ENCODE measurements around the gene SLC4A5.

SLC4A5 gene

GRCh38 chr2:74367789-74368188, 24.6 kb upstream of the SLC4A5 start:
- no peak overlapping the region for H3K9ac ChIP-seq
- no peaks in the 10 kb centered on the region for H3K79me2 ChIP-seq (ENCODE audit: insufficient read depth, low read depth)

GRCh38 chr2:74366036-74366435, 22.8 kb upstream of the SLC4A5 start:
- H2AFZ ChIP-seq (ENCODE audit: low read depth), result no peak overlapping the region
- H3K27me3 ChIP-seq (ENCODE audit: insufficient read depth, low read depth), result no peaks in the 10 kb centered on the region
- H3K27ac ChIP-seq, result no peak overlapping the region

More at GRCh38 chr2:74367789-74368188, 24.6 kb upstream of the SLC4A5 start:
- TF ChIP-seq CTCF (conservative IDR thresholded peaks at IDR 0.05; ENCODE audit: low read depth, low read length), result no peak
- no peaks in the 10 kb centered on the region for H3K4me1 ChIP-seq (ENCODE audit: low read depth, poor library complexity, severe bottlenecking)
- H4K20me1 ChIP-seq (ENCODE audit: insufficient read depth), result no peaks in the 10 kb centered on the region
- no peaks in the 10 kb centered on the region for H3K27me3 ChIP-seq (ENCODE audit: insufficient read depth, low read depth)
- H3K27ac ChIP-seq, result no peak overlapping the region
- no peak overlapping the region for H3K4me2 ChIP-seq
- no peak overlapping the region for H2AFZ ChIP-seq (ENCODE audit: low read depth)
- peaks cover 8% of the 10 kb centered on the region; the same call in 1 of the 2 replicates for H3K36me3 ChIP-seq (ENCODE audit: insufficient read depth)
- H3K4me3 ChIP-seq (IDR thresholded peaks at IDR 0.05; ENCODE audit: insufficient read depth, low read depth, low read length), result no peak overlapping the region

GRCh38 chr2:74364533-74365505, 21.6 kb upstream of the SLC4A5 start:
- Histone ChIP-seq H3K27ac (no peak overlapping the region), H2AFZ (ENCODE audit: low read depth) (no peak overlapping the region), H3K79me2 (ENCODE audit: insufficient read depth, low read depth) (no peaks in the 10 kb centered on the region), H3K4me2 (no peak overlapping the region), H3K9ac (no peak overlapping the region), H3K4me1 (ENCODE audit: low read depth, poor library complexity, severe bottlenecking) (no peaks in the 10 kb centered on the region), H3K27me3 (ENCODE audit: insufficient read depth, low read depth) (no peaks in the 10 kb centered on the region), H4K20me1 (ENCODE audit: insufficient read depth) (no peaks in the 10 kb centered on the region), H3K36me3 (ENCODE audit: insufficient read depth) (peaks cover 8% of the 10 kb centered on the region; the same call in 1 of the 2 replicates), H3K4me3 (IDR thresholded peaks at IDR 0.05; ENCODE audit: insufficient read depth, low read depth, low read length) (no peak overlapping the region)
- no peak for TF ChIP-seq CTCF (conservative IDR thresholded peaks at IDR 0.05; ENCODE audit: low read depth, low read length)

More at GRCh38 chr2:74366036-74366435, 22.8 kb upstream of the SLC4A5 start:
- Histone ChIP-seq H3K9ac (no peak overlapping the region), H4K20me1 (ENCODE audit: insufficient read depth) (no peaks in the 10 kb centered on the region), H3K4me1 (ENCODE audit: low read depth, poor library complexity, severe bottlenecking) (no peaks in the 10 kb centered on the region), H3K4me2 (no peak overlapping the region), H3K36me3 (ENCODE audit: insufficient read depth) (peaks cover 8% of the 10 kb centered on the region; the same call in 1 of the 2 replicates), H3K79me2 (ENCODE audit: insufficient read depth, low read depth) (no peaks in the 10 kb centered on the region), H3K4me3 (IDR thresholded peaks at IDR 0.05; ENCODE audit: insufficient read depth, low read depth, low read length) (no peak overlapping the region)
- no peak for TF ChIP-seq CTCF (conservative IDR thresholded peaks at IDR 0.05; ENCODE audit: low read depth, low read length)

- no peak for TF ChIP-seq CTCF (conservative IDR thresholded peaks at IDR 0.05; ENCODE audit: low read depth, low read length)
- Histone ChIP-seq H3K4me3 (IDR thresholded peaks at IDR 0.05; ENCODE audit: insufficient read depth, low read depth, low read length) (no peak overlapping the region), H2AFZ (ENCODE audit: low read depth) (no peak overlapping the region), H4K20me1 (ENCODE audit: insufficient read depth) (no peaks in the 10 kb centered on the region), H3K36me3 (ENCODE audit: insufficient read depth) (no peaks in the 10 kb centered on the region; the same call in 1 of the 2 replicates), H3K9ac (no peak overlapping the region), H3K27me3 (ENCODE audit: insufficient read depth, low read depth) (no peaks in the 10 kb centered on the region), H3K27ac (no peak overlapping the region), H3K4me1 (ENCODE audit: low read depth, poor library complexity, severe bottlenecking) (no peaks in the 10 kb centered on the region), H3K79me2 (ENCODE audit: insufficient read depth, low read depth) (no peaks in the 10 kb centered on the region), H3K4me2 (no peak overlapping the region)
These were observed 18.1 kb upstream of the SLC4A5 start for GRCh38 chr2:74361327-74361726.
